H9 (cell line): ENCODE data around the gene BCL6. TPM values are rescaled to one million over a fixed set of nuclear protein-coding genes. Genes with fewer than 3 reads are reported as not detected.
"Not testable (repeated sequence)": the region's sequence is repeated elsewhere in the genome, so short reads cannot be mapped to it uniquely, and the experiment has no call there.

Source experiments
- DNase-seq: peaks from one replicate; pipeline ENCODE4 v3.0.0-alpha.2; 2017
- H2AFZ ChIP-seq: one replicate; pipeline ENCODE4 v1.6.1; 2013; ENCODE audit warnings: mild to moderate bottlenecking, low read length, control low read depth, moderate library complexity
- H2AK5ac ChIP-seq: 2 replicates; pipeline ENCODE4 v1.6.1; 2013; ENCODE audit warnings: low read length, control low read depth, mixed read lengths; ENCODE audit not compliant: insufficient read length
- H2BK120ac ChIP-seq: one replicate; pipeline ENCODE4 v1.6.1; 2013; ENCODE audit warnings: low read depth, mild to moderate bottlenecking, low read length, control low read depth, inconsistent platforms; ENCODE audit not compliant: poor library complexity, severe bottlenecking
- H2BK12ac ChIP-seq: 2 replicates; pipeline ENCODE4 v1.6.1; 2013; ENCODE audit warnings: low read length, control low read depth, mixed read lengths, low read depth; ENCODE audit not compliant: insufficient read length
- H2BK15ac ChIP-seq: 2 replicates; pipeline ENCODE4 v1.6.1; 2013; ENCODE audit warnings: low read depth, low read length, control low read depth
- H2BK20ac ChIP-seq: one replicate; pipeline ENCODE4 v1.6.1; 2013; ENCODE audit warnings: low read depth, mild to moderate bottlenecking, low read length, control low read depth, inconsistent platforms; ENCODE audit not compliant: poor library complexity, severe bottlenecking
- H2BK5ac ChIP-seq: 2 replicates; pipeline ENCODE4 v1.6.1; 2013; ENCODE audit warnings: low read length, control low read depth, mixed read lengths; ENCODE audit not compliant: insufficient read length
- H3K14ac ChIP-seq: 2 replicates; pipeline ENCODE4 v1.6.1; 2013; ENCODE audit warnings: low read length, control low read depth; ENCODE audit not compliant: insufficient read depth
- H3K18ac ChIP-seq: 2 replicates; pipeline ENCODE4 v1.6.1; 2013; ENCODE audit warnings: low read depth, mild to moderate bottlenecking, mixed read lengths, low read length, control low read depth; ENCODE audit not compliant: insufficient read length
- H3K23ac ChIP-seq: 2 replicates; pipeline ENCODE4 v1.6.1; 2013; ENCODE audit warnings: low read length, control low read depth, mixed read lengths, low read depth; ENCODE audit not compliant: insufficient read length
- H3K23me2 ChIP-seq: 2 replicates; pipeline ENCODE4 v1.6.1; 2013; ENCODE audit warnings: low read depth, mild to moderate bottlenecking, mixed read lengths, low read length, control low read depth; ENCODE audit not compliant: insufficient read length, poor library complexity, severe bottlenecking
- H3K27ac ChIP-seq: 2 replicates; pipeline ENCODE4 v1.5.1; 2013; ENCODE audit warnings: low read length, control low read depth, mixed read lengths, low read depth; ENCODE audit not compliant: insufficient read length
- H3K27me3 ChIP-seq: 2 replicates; pipeline ENCODE4 v1.6.1; 2013; ENCODE audit warnings: low read length, control low read depth, inconsistent platforms; ENCODE audit not compliant: insufficient read depth
- H3K4ac ChIP-seq: 2 replicates; pipeline ENCODE4 v1.6.1; 2013; ENCODE audit warnings: low read depth, mild to moderate bottlenecking, control low read depth, inconsistent platforms, low read length, moderate library complexity
- H3K4me1 ChIP-seq: 2 replicates; pipeline ENCODE4 v1.6.1; 2013; ENCODE audit warnings: low read length, control low read depth, inconsistent platforms; ENCODE audit not compliant: insufficient read depth
- H3K4me2 ChIP-seq: 2 replicates; pipeline ENCODE4 v1.6.1; 2013; ENCODE audit warnings: low read length, control low read depth, mixed read lengths; ENCODE audit not compliant: insufficient read length, insufficient read depth
- H3K56ac ChIP-seq: 2 replicates; pipeline ENCODE4 v1.6.1; 2013; ENCODE audit warnings: low read depth, mild to moderate bottlenecking, mixed read lengths, low read length, control low read depth; ENCODE audit not compliant: insufficient read length
- H3K79me1 ChIP-seq: 2 replicates; pipeline ENCODE4 v1.6.1; 2013; ENCODE audit warnings: low read depth, mild to moderate bottlenecking, moderate library complexity, low read length, control low read depth, inconsistent platforms; ENCODE audit not compliant: insufficient read depth, poor library complexity, severe bottlenecking
- H3K79me2 ChIP-seq: 2 replicates; pipeline ENCODE4 v1.6.1; 2013; ENCODE audit warnings: low read length, control low read depth, inconsistent platforms; ENCODE audit not compliant: insufficient read depth
- H3K9ac ChIP-seq: 2 replicates; pipeline ENCODE4 v1.6.1; 2013; ENCODE audit warnings: low read length, control low read depth, mixed read lengths; ENCODE audit not compliant: insufficient read length; ENCODE audit errors: extremely low read depth
- H3K9me3 ChIP-seq: one replicate; pipeline ENCODE4 v1.6.1; 2013; ENCODE audit warnings: low read depth, low read length, inconsistent platforms; ENCODE audit not compliant: control insufficient read depth
- H3T11ph ChIP-seq: one replicate; pipeline ENCODE4 v1.6.1; 2013; ENCODE audit warnings: mild to moderate bottlenecking, low read length, control low read depth, inconsistent platforms
- H4K20me1 ChIP-seq: one replicate; pipeline ENCODE4 v1.6.1; 2013; ENCODE audit not compliant: control insufficient read depth, insufficient read length, insufficient read depth
- H4K5ac ChIP-seq: 2 replicates; pipeline ENCODE4 v1.6.1; 2013; ENCODE audit warnings: low read depth, mild to moderate bottlenecking, mixed read lengths, low read length, control low read depth; ENCODE audit not compliant: insufficient read length
- H4K8ac ChIP-seq: replicated peaks from 2 replicates; pipeline ENCODE4 v1.6.1; 2013; ENCODE audit warnings: low read length, control low read depth, mixed read lengths, low read depth; ENCODE audit not compliant: insufficient read length
- H4K91ac ChIP-seq: 2 replicates; pipeline ENCODE4 v1.6.1; 2013; ENCODE audit warnings: low read depth, mild to moderate bottlenecking, moderate library complexity, mixed read lengths, low read length, control low read depth; ENCODE audit not compliant: insufficient read length
- H3K27ac Mint-ChIP-seq, 3 experiments: 2 replicates in 2 of 3; 3 replicates in 1 of 3; pipeline ENCODE4 v1.8.0; 2020 to 2021; ENCODE audit warnings: mixed read lengths in 3 of 3, mild to moderate bottlenecking in 1 of 3, moderate library complexity in 1 of 3
- H3K27me3 Mint-ChIP-seq: 2 replicates; pipeline ENCODE4 v1.8.0; 2021; ENCODE audit warnings: low read depth, mild to moderate bottlenecking, moderate library complexity, mixed read lengths
- H3K36me3 Mint-ChIP-seq, 3 experiments: 2 replicates in 2 of 3; 3 replicates in 1 of 3; pipeline ENCODE4 v1.8.0; 2020 to 2021; ENCODE audit warnings: low read depth in 3 of 3, mixed read lengths in 3 of 3; ENCODE audit not compliant: insufficient read depth in 1 of 3
- H3K4me1 Mint-ChIP-seq, 2 experiments: 2 replicates each; pipeline ENCODE4 v1.8.0; 2020; ENCODE audit warnings: mixed read lengths in 2 of 2
- H3K4me3 Mint-ChIP-seq, 2 experiments: 2 replicates in 1 of 2; 3 replicates in 1 of 2; pipeline ENCODE4 v1.8.0; 2020 to 2021; ENCODE audit warnings: mild to moderate bottlenecking in 2 of 2, mixed read lengths in 2 of 2, moderate library complexity in 1 of 2
- H3K9me3 Mint-ChIP-seq, 2 experiments: 2 replicates in 1 of 2; 3 replicates in 1 of 2; pipeline ENCODE4 v1.8.0; 2020; ENCODE audit warnings: mild to moderate bottlenecking in 2 of 2, mixed read lengths in 2 of 2, moderate library complexity in 1 of 2
- WGBS: extraction: QIAGEN DNeasy Blood & Tissue Kit; methylation state at CpG from one replicate; pipeline ENCODE4 v1.1.7; 2013; ENCODE audit warnings: missing lambda C conversion rate, low lambda C conversion rate, mixed read lengths; ENCODE audit not compliant: insufficient read length; ENCODE audit errors: extremely low coverage; 5-methylcytosine and 5-hydroxymethylcytosine counted together
- total RNA-seq: library from RNA; stranded (reverse); gene quantifications from 2 replicates; pipeline ENCODE4 v1.2.1, GENCODE V29; 2021
- TF ChIP-seq, protein P1 (sequence below): fragments of 200-600 bp; sonication (generic); conservative IDR thresholded peaks from 3 replicates; pipeline ENCODE4 v1.8.0; 2021; ENCODE audit warnings: antibody characterized with exemption, mild to moderate bottlenecking

The BCL6 gene
- total RNA-seq, 1 experiment from 2014 or later, result 3.4 TPM

GRCh38 chr3:187684444-187684843 is 60.8 kb downstream of the BCL6 start:
- Mint-ChIP-seq H3K36me3 (peaks cover 10 to 15% (median 14%) of the 10 kb centered on the region in 3 experiments; a peak in 6 of 7 replicates), H3K27me3 (no peaks in the 10 kb centered on the region), H3K4me3 (no peak overlapping the region), H3K27ac (no peak overlapping the region), H3K4me1 (peaks cover 2% of the 10 kb centered on the region in 2 experiments), H3K9me3 (peaks cover 22% of the 10 kb centered on the region in 2 experiments)
- TF ChIP-seq, protein P1, sequence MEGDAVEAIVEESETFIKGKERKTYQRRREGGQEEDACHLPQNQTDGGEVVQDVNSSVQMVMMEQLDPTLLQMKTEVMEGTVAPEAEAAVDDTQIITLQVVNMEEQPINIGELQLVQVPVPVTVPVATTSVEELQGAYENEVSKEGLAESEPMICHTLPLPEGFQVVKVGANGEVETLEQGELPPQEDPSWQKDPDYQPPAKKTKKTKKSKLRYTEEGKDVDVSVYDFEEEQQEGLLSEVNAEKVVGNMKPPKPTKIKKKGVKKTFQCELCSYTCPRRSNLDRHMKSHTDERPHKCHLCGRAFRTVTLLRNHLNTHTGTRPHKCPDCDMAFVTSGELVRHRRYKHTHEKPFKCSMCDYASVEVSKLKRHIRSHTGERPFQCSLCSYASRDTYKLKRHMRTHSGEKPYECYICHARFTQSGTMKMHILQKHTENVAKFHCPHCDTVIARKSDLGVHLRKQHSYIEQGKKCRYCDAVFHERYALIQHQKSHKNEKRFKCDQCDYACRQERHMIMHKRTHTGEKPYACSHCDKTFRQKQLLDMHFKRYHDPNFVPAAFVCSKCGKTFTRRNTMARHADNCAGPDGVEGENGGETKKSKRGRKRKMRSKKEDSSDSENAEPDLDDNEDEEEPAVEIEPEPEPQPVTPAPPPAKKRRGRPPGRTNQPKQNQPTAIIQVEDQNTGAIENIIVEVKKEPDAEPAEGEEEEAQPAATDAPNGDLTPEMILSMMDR, result no peak
- H3K56ac ChIP-seq, result no peak overlapping the region
- no peak overlapping the region for H3K14ac ChIP-seq
- no peaks in the 10 kb centered on the region for H4K20me1 ChIP-seq
- no peaks in the 10 kb centered on the region for H3K79me1 ChIP-seq
- no peak overlapping the region for H3T11ph ChIP-seq
- peaks cover 12% of the 10 kb centered on the region for H3K9me3 ChIP-seq
- H4K8ac ChIP-seq, result no peak overlapping the region
- no peaks in the 10 kb centered on the region for H3K27me3 ChIP-seq
- no peak overlapping the region for H4K91ac ChIP-seq
- no peak overlapping the region for H2BK5ac ChIP-seq
- no CpG with 5 or more reads among the region's 1 CpG for WGBS
- H3K23ac ChIP-seq, result no peak overlapping the region
- no peaks in the 10 kb centered on the region for H3K79me2 ChIP-seq
- no peaks in the 10 kb centered on the region for H3K4me1 ChIP-seq
- H2BK20ac ChIP-seq, result no peak overlapping the region
- H4K5ac ChIP-seq, result no peak overlapping the region
- no peak overlapping the region for H3K18ac ChIP-seq
- H2BK12ac ChIP-seq, result no peak overlapping the region
- no peak overlapping the region for H2BK120ac ChIP-seq
- no peak overlapping the region for H2AFZ ChIP-seq
- no peak overlapping the region for H2BK15ac ChIP-seq
- H3K4ac ChIP-seq, result no peak overlapping the region
- H3K4me2 ChIP-seq, result no peak overlapping the region
- no peak overlapping the region for H2AK5ac ChIP-seq
- H3K27ac ChIP-seq, result no peak overlapping the region
- DNase-seq, result no peak
- H3K9ac ChIP-seq, result no peak overlapping the region
- H3K23me2 ChIP-seq, result no peaks in the 10 kb centered on the region

GRCh38 chr3:187681756-187682155 is 63.5 kb downstream of the BCL6 start:
- peaks cover 18 to 20% of the 10 kb centered on the region in 2 experiments for H3K9me3 Mint-ChIP-seq

More at GRCh38 chr3:187681756-187682155, 63.5 kb downstream of the BCL6 start:
- H4K91ac ChIP-seq, H2BK5ac ChIP-seq, H3K4ac ChIP-seq, H4K20me1 ChIP-seq, H2BK15ac ChIP-seq, H2AK5ac ChIP-seq, H3K14ac ChIP-seq, H4K8ac ChIP-seq, H3K27me3 ChIP-seq, H3K27me3 Mint-ChIP-seq, H3K4me2 ChIP-seq, H3T11ph ChIP-seq, H2AFZ ChIP-seq, H3K27ac ChIP-seq, H3K4me1 ChIP-seq, H3K27ac Mint-ChIP-seq, H3K4me3 Mint-ChIP-seq, H2BK20ac ChIP-seq, H3K9ac ChIP-seq, H3K9me3 ChIP-seq, H3K23ac ChIP-seq, H3K79me1 ChIP-seq, H2BK12ac ChIP-seq, DNase-seq, H3K56ac ChIP-seq, H2BK120ac ChIP-seq, H3K79me2 ChIP-seq, H3K23me2 ChIP-seq, H4K5ac ChIP-seq, H3K18ac ChIP-seq: not testable (repeated sequence)
- no CpG with 5 or more reads among the region's 11 CpGs for WGBS
- Mint-ChIP-seq H3K36me3 (peaks cover 9 to 13% (median 12%) of the 10 kb centered on the region in 3 experiments; a peak in 6 of 7 replicates), H3K4me1 (peaks cover 10 to 15% of the 10 kb centered on the region in 2 experiments)
